Measurements from ENCODE around the gene LRRC38. TPM values are rescaled to one million over a fixed set of nuclear protein-coding genes. Genes with fewer than 3 reads are reported as not detected.
"Not testable (repeated sequence)": the region's sequence is repeated elsewhere in the genome, so short reads cannot be mapped to it uniquely, and the experiment has no call there.

Gene LRRC38
- not detected in 2 replicates for total RNA-seq (2014; rRNA removed; shearing (Covaris generic))

GRCh38 chr1:13513895-13514546, at the start of gene LRRC38:
Gene LRRC38, minus strand, starts transcription at chr1:13514003. Its CDS starts 410 bp downstream, at chr1:13513593.
- no peak for DNase-seq (ENCODE audit: low read depth)

- not testable (repeated sequence) for DNase-seq (ENCODE audit: low read depth)
Measured at GRCh38 chr1:13562981-13563380, 49.2 kb upstream of the LRRC38 start.

GRCh38 chr1:13560541-13560940, 46.7 kb upstream of the LRRC38 start:
- no peak for DNase-seq (ENCODE audit: low read depth)

- no peak for DNase-seq (ENCODE audit: low read depth)
Measured at GRCh38 chr1:13556224-13556764, 42.5 kb upstream of the LRRC38 start.

GRCh38 chr1:13554798-13555197, 41.0 kb upstream of the LRRC38 start:
- DNase-seq (ENCODE audit: low read depth), result no peak

GRCh38 chr1:13550663-13551062, 36.9 kb upstream of the LRRC38 start:
- DNase-seq (ENCODE audit: low read depth), result no peak

- no peak for DNase-seq (ENCODE audit: low read depth)
Measured at GRCh38 chr1:13549521-13549920, 35.7 kb upstream of the LRRC38 start.

- DNase-seq (ENCODE audit: low read depth), result no peak
Measured at GRCh38 chr1:13549021-13549420, 35.2 kb upstream of the LRRC38 start.

- DNase-seq (ENCODE audit: low read depth), result no peak
Measured at GRCh38 chr1:13548281-13548680, 34.5 kb upstream of the LRRC38 start.

- DNase-seq (ENCODE audit: low read depth), result no peak
Measured at GRCh38 chr1:13546791-13547190, 33.0 kb upstream of the LRRC38 start.

GRCh38 chr1:13544221-13544556, 30.4 kb upstream of the LRRC38 start:
- no peak for DNase-seq (ENCODE audit: low read depth)

- DNase-seq (ENCODE audit: low read depth), result no peak
Measured at GRCh38 chr1:13543451-13544220, 29.8 kb upstream of the LRRC38 start.

GRCh38 chr1:13541435-13542215, 27.8 kb upstream of the LRRC38 start:
- DNase-seq (ENCODE audit: low read depth), result no peak

- DNase-seq (ENCODE audit: low read depth), result no peak
Measured at GRCh38 chr1:13540866-13541265, 27.1 kb upstream of the LRRC38 start.

- DNase-seq (ENCODE audit: low read depth), result no peak
Measured at GRCh38 chr1:13539683-13540082, 25.9 kb upstream of the LRRC38 start.

GRCh38 chr1:13538832-13539231, 25.0 kb upstream of the LRRC38 start:
- no peak for DNase-seq (ENCODE audit: low read depth)

GRCh38 chr1:13536571-13536970, 22.8 kb upstream of the LRRC38 start:
- no peak for DNase-seq (ENCODE audit: low read depth)

GRCh38 chr1:13535227-13535626, 21.4 kb upstream of the LRRC38 start:
- no peak for DNase-seq (ENCODE audit: low read depth)

- no peak for DNase-seq (ENCODE audit: low read depth)
Measured at GRCh38 chr1:13528320-13528719, 14.5 kb upstream of the LRRC38 start.

- DNase-seq (ENCODE audit: low read depth), result no peak
Measured at GRCh38 chr1:13523780-13524477, 10.1 kb upstream of the LRRC38 start.

GRCh38 chr1:13520985-13521384, 7.2 kb upstream of the LRRC38 start:
- DNase-seq (ENCODE audit: low read depth), result no peak
